Fibroblast of lung (primary cell): ENCODE data around the gene L2HGDH. TPM values are rescaled to one million over a fixed set of nuclear protein-coding genes. Genes with fewer than 3 reads are reported as not detected.
A peak's percentile ranks its signal among the peaks of the same experiment; 100 is the strongest.

ENCODE experiments used
- DNase-seq, 2 donors: peaks; one replicate each; pipeline versions ENCODE4 v3.0.0 to v3.0.0-alpha.2; 2010; ENCODE audit warnings: low read depth in 2 of 2
- H2AFZ ChIP-seq: 2 replicates; pipeline ENCODE4 v1.5.1; 2012; ENCODE audit warnings: low read length, control low read depth, inconsistent platforms
- H3K27ac ChIP-seq: 2 replicates; pipeline ENCODE4 v1.5.1; 2011; ENCODE audit warnings: low read length, control low read depth; ENCODE audit not compliant: insufficient read depth
- H3K27me3 ChIP-seq: 2 replicates; pipeline ENCODE4 v1.5.1; 2011; ENCODE audit warnings: mild to moderate bottlenecking, low read length; ENCODE audit not compliant: control insufficient read depth, insufficient read depth
- H3K36me3 ChIP-seq: 2 replicates; pipeline ENCODE4 v1.5.1; 2011; ENCODE audit warnings: low read length; ENCODE audit not compliant: control insufficient read depth, insufficient read depth
- H3K4me1 ChIP-seq: 2 replicates; pipeline ENCODE4 v1.5.1; 2011; ENCODE audit warnings: low read length; ENCODE audit not compliant: control insufficient read depth, insufficient read depth; ENCODE audit errors: extremely low read depth
- H3K4me2 ChIP-seq: 2 replicates; pipeline ENCODE4 v1.5.1; 2011; ENCODE audit warnings: low read length, control low read depth; ENCODE audit not compliant: insufficient read depth; ENCODE audit errors: extremely low read depth
- H3K4me3 ChIP-seq, 4 experiments: fragments of 200-600 bp in 1 of 4; sonication (generic) in 1 of 4; replicated peaks in 1 of 4; 2 replicates each; pipeline ENCODE4 v1.5.1; 2011 to 2016; ENCODE audit warnings: low read length in 4 of 4, low read depth in 3 of 4, mild to moderate bottlenecking in 3 of 4, control low read depth in 2 of 4, inconsistent platforms in 1 of 4, mixed read lengths in 1 of 4; ENCODE audit not compliant: insufficient read depth in 1 of 4; ENCODE audit errors: control extremely low read depth in 1 of 4
- H3K79me2 ChIP-seq: 2 replicates; pipeline ENCODE4 v1.5.1; 2012; ENCODE audit warnings: mild to moderate bottlenecking, low read length, inconsistent platforms; ENCODE audit not compliant: control insufficient read depth, insufficient read depth
- H3K9ac ChIP-seq: 2 replicates; pipeline ENCODE4 v1.5.1; 2011; ENCODE audit warnings: mild to moderate bottlenecking, low read length, control low read depth; ENCODE audit not compliant: insufficient read depth
- H3K9me3 ChIP-seq: 2 replicates; pipeline ENCODE4 v1.5.1; 2012; ENCODE audit warnings: low read depth, low read length; ENCODE audit not compliant: control insufficient read depth, insufficient read depth
- H4K20me1 ChIP-seq: 2 replicates; pipeline ENCODE4 v1.5.1; 2011; ENCODE audit warnings: low read length; ENCODE audit not compliant: control insufficient read depth, insufficient read depth; ENCODE audit errors: extremely low read depth
- CTCF ChIP-seq, 2 donors: IDR thresholded peaks in 1 of 2; conservative IDR thresholded peaks in 1 of 2; 1 replicate in 1 of 2; 2 replicates in 1 of 2; pipeline ENCODE4 v1.5.1; 2011 to 2012; ENCODE audit warnings: low read length in 2 of 2, control low read depth in 1 of 2, inconsistent platforms in 1 of 2, low read depth in 1 of 2, mild to moderate bottlenecking in 1 of 2
- EZH2 ChIP-seq: IDR thresholded peaks from 2 replicates; pipeline ENCODE4 v1.5.1; 2012; ENCODE audit warnings: low read length, control low read depth, mild to moderate bottlenecking; ENCODE audit errors: missing control alignments
- polyA plus RNA-seq, 2 donors: library from polyadenylated mRNA; depleted of rRNA in 1 of 2; stranded (reverse) in 1 of 2; unstranded in 1 of 2; fragments of >200 nt; gene quantifications; 2 replicates each; pipeline ENCODE4 v1.2.1, GENCODE V29; 2011 to 2012; ENCODE audit warnings: missing spikeins in 1 of 2
- total RNA-seq: library from RNA; depleted of rRNA; stranded (reverse); fragments of >200 nt; gene quantifications from 2 replicates; pipeline ENCODE4 v1.2.1, GENCODE V29; 2014

L2HGDH gene
- total and polyA plus RNA-seq, 2 donors (not counting 1 experiment from before 2014, with no cell fraction given): 3.0 to 3.8 TPM

GRCh38 chr14:50334211-50334610, 22.2 kb upstream of the L2HGDH start:
- TF ChIP-seq CTCF (conservative IDR thresholded peaks at IDR 0.05 in 1 of 2, IDR thresholded peaks at IDR 0.05 in 1 of 2; ENCODE audit: low read depth in 1 of 2, low read length in 2 of 2): no peak
- no peak for TF ChIP-seq EZH2
- no peak overlapping the region for H3K4me2 ChIP-seq
- no peaks in the 10 kb centered on the region for H3K27me3 ChIP-seq
- H2AFZ ChIP-seq: no peak overlapping the region
- H3K9ac ChIP-seq: no peak overlapping the region
- H3K36me3 ChIP-seq: no peaks in the 10 kb centered on the region
- H4K20me1 ChIP-seq: no peaks in the 10 kb centered on the region
- H3K79me2 ChIP-seq: no peaks in the 10 kb centered on the region
- H3K9me3 ChIP-seq: no peaks in the 10 kb centered on the region
- H3K4me3 ChIP-seq: no peak overlapping the region
- H3K4me1 ChIP-seq: peaks cover 14% of the 10 kb centered on the region
- H3K27ac ChIP-seq: no peak overlapping the region
- DNase-seq: no peak

DNA sequence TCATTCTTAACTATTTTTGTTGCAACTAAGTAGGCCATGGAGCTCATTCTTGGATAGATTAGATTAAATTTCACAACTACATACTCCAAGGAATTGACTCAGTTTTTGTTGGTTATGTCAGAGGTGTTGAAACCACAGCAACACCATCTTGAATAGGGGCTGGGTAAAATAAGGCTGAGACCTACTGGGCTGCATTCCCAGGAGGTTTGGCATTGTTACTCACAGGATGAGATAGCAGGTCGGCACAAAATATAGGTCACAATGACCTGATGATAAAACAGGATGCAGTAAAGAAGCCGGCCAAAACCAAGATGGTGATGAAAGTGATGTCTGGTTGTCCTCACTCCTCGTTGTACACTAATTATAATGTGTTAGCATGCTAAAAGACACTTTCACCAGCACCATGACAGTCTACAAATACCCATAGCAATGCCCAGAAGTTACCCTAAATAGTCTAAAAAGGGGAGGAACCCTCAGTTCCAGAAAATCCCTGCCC, 21.0 kb upstream of the L2HGDH start:
- H4K20me1 ChIP-seq: no peaks in the 10 kb centered on the region
- H3K4me3 ChIP-seq: no peak overlapping the region
- DNase-seq: peak; percentile 86 to 87
- no peaks in the 10 kb centered on the region for H3K79me2 ChIP-seq
- H3K27ac ChIP-seq: no peak overlapping the region
- no peak overlapping the region for H2AFZ ChIP-seq
- H3K9me3 ChIP-seq: no peaks in the 10 kb centered on the region
- TF ChIP-seq EZH2 (no peak), CTCF (conservative IDR thresholded peaks at IDR 0.05 in 1 of 2, IDR thresholded peaks at IDR 0.05 in 1 of 2; ENCODE audit: low read depth in 1 of 2, low read length in 2 of 2) (no peak)
- H3K4me2 ChIP-seq: no peak overlapping the region
- peaks cover 14% of the 10 kb centered on the region for H3K4me1 ChIP-seq
- no peak overlapping the region for H3K9ac ChIP-seq
- H3K27me3 ChIP-seq: no peaks in the 10 kb centered on the region
- no peaks in the 10 kb centered on the region for H3K36me3 ChIP-seq

DNA sequence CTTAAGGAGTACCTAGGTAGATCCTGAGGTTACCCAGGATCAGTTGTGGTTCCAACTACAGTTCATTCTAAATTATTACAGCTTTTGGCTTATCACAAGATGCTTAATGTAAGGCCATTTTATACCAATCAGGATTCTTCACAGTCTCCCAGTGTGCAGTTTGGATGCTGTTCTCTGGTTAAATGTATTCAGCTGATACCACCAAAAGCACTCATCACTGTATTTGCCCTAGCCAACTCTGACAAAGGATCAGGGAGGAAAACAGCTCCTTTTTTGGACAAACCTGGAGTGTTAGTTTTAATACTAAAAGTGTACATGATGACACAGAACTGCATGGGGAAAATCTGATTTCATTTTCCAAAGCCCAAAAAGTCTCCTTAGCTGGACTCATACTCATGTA, 19.6 kb upstream of the L2HGDH start:
- H3K4me2 ChIP-seq: no peak overlapping the region
- DNase-seq: no peak
- H3K27ac ChIP-seq: no peak overlapping the region
- H3K9me3 ChIP-seq: no peaks in the 10 kb centered on the region
- H3K79me2 ChIP-seq: no peaks in the 10 kb centered on the region
- no peak overlapping the region for H2AFZ ChIP-seq
- H3K36me3 ChIP-seq: no peaks in the 10 kb centered on the region
- no peak overlapping the region for H3K4me3 ChIP-seq
- H3K27me3 ChIP-seq: no peaks in the 10 kb centered on the region
- peaks cover 14% of the 10 kb centered on the region for H3K4me1 ChIP-seq
- H3K9ac ChIP-seq: no peak overlapping the region
- no peaks in the 10 kb centered on the region for H4K20me1 ChIP-seq
- TF ChIP-seq EZH2: no peak
- TF ChIP-seq CTCF (conservative IDR thresholded peaks at IDR 0.05 in 1 of 2, IDR thresholded peaks at IDR 0.05 in 1 of 2; ENCODE audit: low read depth in 1 of 2, low read length in 2 of 2): no peak
